Adrenal gland (tissue), 5 donors: Measurements from ENCODE around the gene BCAS3.

ENCODE experiments used
- CTCF ChIP-seq, 6 experiments: fragments of 450-650 bp in 4 of 6; fragments of 200-600 bp in 2 of 6; sonication (generic) in 1 of 6; IDR thresholded peaks; 1 replicate in 5 of 6; 2 replicates in 1 of 6; pipeline versions ENCODE4 v1.5.1 to v1.8.0; 2016 to 2021; ENCODE audit warnings: antibody characterized with exemption in 6 of 6, mild to moderate bottlenecking in 2 of 6, moderate library complexity in 1 of 6
- POLR2A ChIP-seq, 2 donors: fragments of 450-650 bp; IDR thresholded peaks; one replicate each; pipeline ENCODE4 v1.6.1; 2017; ENCODE audit warnings: antibody characterized with exemption in 2 of 2, mild to moderate bottlenecking in 2 of 2, moderate library complexity in 1 of 2
- donor health status: DM: no; HTN: no; CAD: no.

GRCh38 chr17:61230461-61230860 is 552.8 kb downstream of the BCAS3 start:
- TF ChIP-seq CTCF (IDR thresholded peaks at IDR 0.05) (no peak), POLR2A (IDR thresholded peaks at IDR 0.05) (no peak)
